GM18505 (cell line): ENCODE measurements around the gene BAIAP2L1.

Source experiments
- ATAC-seq: cut with Tn5 transposase; IDR thresholded peaks from one replicate; pipeline ENCODE4 v1.9.1; 2021; ENCODE audit not compliant: unreplicated experiment
- POLR2A ChIP-seq: IDR thresholded peaks from 4 replicates; pipeline ENCODE4 v1.6.1; 2011; ENCODE audit warnings: borderline replicate concordance; ENCODE audit not compliant: insufficient read depth, insufficient read length; ENCODE audit errors: extremely low read depth

The BAIAP2L1 gene

GRCh38 chr7:98241674-98242241 is 159.1 kb downstream of the BAIAP2L1 start:
- no peak for ATAC-seq
- TF ChIP-seq POLR2A: no peak
